ENCODE results near the gene NUP210L.

Gene NUP210L

GRCh38 chr1:153945131-153945794, 209.6 kb downstream of the NUP210L start:
- peak; percentile 82 for DNase-seq (ENCODE audit: extremely low spot score)
- TF ChIP-seq CTCF (IDR thresholded peaks at IDR 0.05; ENCODE audit: control extremely low read depth, extremely low read depth, low read depth, missing control alignments): no peak
- ChIA-PET CTCF (interaction anchor here (0.8 to 9.0 kb wide), 20 partner anchors 9 to 151 kb away, joined by 3 to 108 read pairs (median 7); partner anchors contain the start of genes CREB3L4, GATAD2B, JTB and RAB13), POLR2A (interaction anchor here (0.6 to 3.7 kb wide), 7 partner anchors 10 to 285 kb away, joined by 3 to 16 read pairs (median 3); partner anchors contain the start of genes CRTC2, GATAD2B and JTB)

GRCh38 chr1:153944827-153945117, 210.1 kb downstream of the NUP210L start:
- CTCF ChIA-PET: interaction anchor here (1.0 to 9.0 kb wide), 8 partner anchors 9 to 147 kb away, joined by 3 to 108 read pairs (median 12); partner anchors contain the start of genes GATAD2B, JTB, RAB13 and SLC39A1
- DNase-seq (ENCODE audit: extremely low spot score): no peak
- POLR2A ChIA-PET: interaction anchor here (0.6 to 3.7 kb wide), 6 partner anchors 10 to 285 kb away, joined by 3 to 16 read pairs (median 4); partner anchors contain the start of genes GATAD2B and JTB
- no peak for TF ChIP-seq CTCF (IDR thresholded peaks at IDR 0.05; ENCODE audit: control extremely low read depth, extremely low read depth, low read depth, missing control alignments)

- ChIA-PET POLR2A (interaction anchor here (0.6 to 3.7 kb wide), 5 partner anchors 12 to 284 kb away, joined by 3 to 16 read pairs (median 4); partner anchors contain the start of gene GATAD2B), CTCF (interaction anchor here (1.0 to 9.0 kb wide), 8 partner anchors 10 to 147 kb away, joined by 3 to 108 read pairs (median 12); partner anchors contain the start of genes GATAD2B, JTB, RAB13 and SLC39A1)
- TF ChIP-seq CTCF (IDR thresholded peaks at IDR 0.05; ENCODE audit: control extremely low read depth, extremely low read depth, low read depth, missing control alignments): no peak
- DNase-seq (ENCODE audit: extremely low spot score): no peak
These were observed 210.7 kb downstream of the NUP210L start for GRCh38 chr1:153944005-153944826.

- TF ChIP-seq CTCF (IDR thresholded peaks at IDR 0.05; ENCODE audit: control extremely low read depth, extremely low read depth, low read depth, missing control alignments): no peak
- ChIA-PET CTCF (interaction anchor here (1.4 to 9.0 kb wide), 3 partner anchors 19 to 145 kb away, joined by 3 to 108 read pairs (median 35); partner anchors contain the start of genes GATAD2B and JTB), POLR2A (no interaction called here)
- DNase-seq (ENCODE audit: extremely low spot score): no peak
These were observed 211.9 kb downstream of the NUP210L start for GRCh38 chr1:153942766-153943549.
